GM23338 (cell line): ENCODE measurements around the gene ACSM6.

ENCODE experiments used
- CREB1 ChIP-seq: fragments of 250-450 bp; sonication (Bioruptor Pico); IDR thresholded peaks from 2 replicates; pipeline ENCODE4 v1.5.0; 2020; ENCODE audit warnings: low read depth, mild to moderate bottlenecking, moderate library complexity
- CTCF ChIP-seq, 2 experiments: fragments of 200-600 bp in 1 of 2; sonication (generic) in 1 of 2; conservative IDR thresholded peaks; 2 replicates each; pipeline versions ENCODE4 v1.5.1 to v1.6.1; 2016 to 2017; ENCODE audit warnings: antibody characterized with exemption in 2 of 2, low read depth in 2 of 2, mild to moderate bottlenecking in 2 of 2, moderate library complexity in 1 of 2
- ETS1 ChIP-seq: IDR thresholded peaks from 2 replicates; pipeline ENCODE4 v1.6.1; 2016; ENCODE audit warnings: antibody characterized with exemption
- EZH2 ChIP-seq: fragments of 200-600 bp; sonication (generic); IDR thresholded peaks from one replicate; pipeline ENCODE4 v1.8.0; 2017; ENCODE audit warnings: antibody characterized with exemption, mild to moderate bottlenecking, low read depth; ENCODE audit not compliant: unreplicated experiment
- EZH2phosphoT487 ChIP-seq: fragments of 200-600 bp; sonication (generic); IDR thresholded peaks from one replicate; pipeline ENCODE4 v1.8.1; 2018; ENCODE audit warnings: antibody characterized with exemption; ENCODE audit not compliant: unreplicated experiment
- JUNB ChIP-seq: IDR thresholded peaks from one replicate; pipeline ENCODE4 v1.6.1; 2016; ENCODE audit warnings: antibody characterized with exemption; ENCODE audit not compliant: unreplicated experiment
- NANOG ChIP-seq: IDR thresholded peaks from 2 replicates; pipeline ENCODE4 v1.6.1; 2016; ENCODE audit warnings: antibody characterized with exemption, borderline replicate concordance
- POLR2AphosphoS5 ChIP-seq: IDR thresholded peaks from 2 replicates; pipeline ENCODE4 v1.6.1; 2016; ENCODE audit warnings: antibody characterized with exemption, low read depth
- REST ChIP-seq: IDR thresholded peaks from one replicate; pipeline ENCODE4 v1.6.1; 2018; ENCODE audit warnings: antibody characterized with exemption; ENCODE audit not compliant: unreplicated experiment
- STAT1 ChIP-seq: IDR thresholded peaks from one replicate; pipeline ENCODE4 v1.6.1; 2016; ENCODE audit warnings: antibody characterized with exemption; ENCODE audit not compliant: unreplicated experiment
- ZNF114 ChIP-seq: fragments of 250-450 bp; sonication (Bioruptor Pico); IDR thresholded peaks from 2 replicates; pipeline ENCODE4 v1.5.0; 2020; ENCODE audit warnings: mild to moderate bottlenecking, moderate library complexity
- ZNF331 ChIP-seq: fragments of 250-450 bp; sonication (Bioruptor Pico); IDR thresholded peaks from 2 replicates; pipeline ENCODE4 v1.5.0; 2020; ENCODE audit warnings: low read depth, mild to moderate bottlenecking, moderate library complexity
- ZNF462 ChIP-seq: fragments of 250-450 bp; sonication (Bioruptor Pico); IDR thresholded peaks from 2 replicates; pipeline ENCODE4 v1.5.0; 2020; ENCODE audit warnings: mild to moderate bottlenecking, moderate library complexity

- TF ChIP-seq POLR2AphosphoS5 (no peak), CTCF (conservative IDR thresholded peaks at IDR 0.05; ENCODE audit: low read depth in 2 of 2) (peak; percentile 36 to 59), REST (no peak), EZH2phosphoT487 (no peak), JUNB (no peak), EZH2 (no peak), ETS1 (no peak), ZNF462 (CRISPR knock-in tag) (no peak), CREB1 (no peak), ZNF114 (CRISPR knock-in tag) (no peak), NANOG (no peak), ZNF331 (CRISPR knock-in tag) (no peak), STAT1 (no peak)
Observed at GRCh38 chr10:95176101-95176500, 17.9 kb upstream of the ACSM6 start.
